HEK293 (cell line): ENCODE results near the gene CFAP53.

Source experiments
- CTCF ChIA-PET: fragments of 350-600 bp; formaldehyde crosslinking; extraction: SDS; loops from one replicate; lab custom pipeline; 2021; ENCODE audit warnings: antibody characterized with exemption; lab: Yijun Ruan, JAX
- POLR2A ChIA-PET: fragments of 300-600 bp; formaldehyde crosslinking; extraction: SDS; loops from one replicate; lab custom pipeline; 2020; ENCODE audit warnings: antibody characterized with exemption, inconsistent platforms; lab: Yijun Ruan, JAX
- H3K27ac ChIP-seq: fragments of 200-500 bp; sonication (Bioruptor generic); 2 replicates; pipeline ENCODE4 v1.5.1; 2014; ENCODE audit warnings: low read depth, low read length, control low read depth, inconsistent platforms; ENCODE audit errors: extremely low read depth
- H3K36me3 ChIP-seq, 2 experiments: fragments of 200-500 bp in 1 of 2; sonication (Bioruptor generic) in 1 of 2; 1 replicate in 1 of 2; 2 replicates in 1 of 2; pipeline ENCODE4 v1.5.1; 2014 to 2017; ENCODE audit warnings: inconsistent platforms in 2 of 2, low read length in 2 of 2; ENCODE audit not compliant: control insufficient read depth in 2 of 2, insufficient read depth in 1 of 2
- H3K4me1 ChIP-seq: fragments of 200-500 bp; sonication (Bioruptor generic); 2 replicates; pipeline ENCODE4 v1.5.1; 2014; ENCODE audit warnings: mild to moderate bottlenecking, low read length, inconsistent platforms; ENCODE audit not compliant: control insufficient read depth, insufficient read depth
- H3K4me3 ChIP-seq: 2 replicates; pipeline ENCODE4 v1.5.1; 2011; ENCODE audit warnings: low read depth, mild to moderate bottlenecking, control low read depth, low read length, moderate library complexity
- H3K9me3 ChIP-seq: fragments of 200-500 bp; sonication (Bioruptor generic); 2 replicates; pipeline ENCODE4 v1.5.1; 2014; ENCODE audit warnings: low read depth, low read length, inconsistent platforms; ENCODE audit not compliant: control insufficient read depth, insufficient read depth
- FEZF1 ChIP-seq: fragments of 450-650 bp; formaldehyde crosslinking; IDR thresholded peaks from 2 replicates; pipeline ENCODE4 v1.5.1; 2016; ENCODE audit warnings: missing biosample characterization, missing genetic modification characterization
- GFI1B ChIP-seq: fragments of 450-650 bp; formaldehyde crosslinking; IDR thresholded peaks from 2 replicates; pipeline ENCODE4 v1.5.1; 2016; ENCODE audit warnings: missing biosample characterization, missing genetic modification characterization
- GLI2 ChIP-seq: fragments of 450-650 bp; formaldehyde crosslinking; IDR thresholded peaks from 2 replicates; pipeline ENCODE4; 2017; ENCODE audit warnings: missing biosample characterization, missing genetic modification characterization, low read depth, borderline replicate concordance
- KLF17 ChIP-seq: fragments of 450-650 bp; formaldehyde crosslinking; IDR thresholded peaks from 2 replicates; pipeline ENCODE4 v1.5.1; 2016; ENCODE audit warnings: missing biosample characterization, missing genetic modification characterization
- PATZ1 ChIP-seq: fragments of 450-650 bp; formaldehyde crosslinking; IDR thresholded peaks from 2 replicates; pipeline ENCODE4 v1.5.1; 2016; ENCODE audit warnings: missing biosample characterization, missing genetic modification characterization
- PBX3 ChIP-seq: sonication (generic); formaldehyde crosslinking; IDR thresholded peaks from 2 replicates; pipeline ENCODE4 v1.8.1; 2022; ENCODE audit warnings: mild to moderate bottlenecking, moderate library complexity, missing genetic modification reagents
- SETDB1 ChIP-seq: IDR thresholded peaks from one replicate; pipeline ENCODE4 v1.6.1; 2017; ENCODE audit warnings: mild to moderate bottlenecking, low read length, moderate library complexity, mixed read lengths; ENCODE audit not compliant: insufficient read length
- SP3 ChIP-seq: fragments of 450-650 bp; formaldehyde crosslinking; IDR thresholded peaks from 2 replicates; pipeline ENCODE4 v1.5.1; 2016; ENCODE audit warnings: missing biosample characterization, missing genetic modification characterization
- ZNF112 ChIP-seq: fragments of 450-650 bp; formaldehyde crosslinking; IDR thresholded peaks from 2 replicates; pipeline ENCODE4 v1.5.0; 2017; ENCODE audit warnings: missing biosample characterization, missing genetic modification characterization
- ZNF133 ChIP-seq: fragments of 450-650 bp; formaldehyde crosslinking; IDR thresholded peaks from 2 replicates; pipeline ENCODE4 v1.5.1; 2016; ENCODE audit warnings: missing biosample characterization, missing genetic modification characterization
- ZNF16 ChIP-seq: fragments of 450-650 bp; formaldehyde crosslinking; IDR thresholded peaks from 2 replicates; pipeline ENCODE4 v1.5.1; 2016; ENCODE audit warnings: low read depth, missing biosample characterization, missing genetic modification characterization
- ZNF174 ChIP-seq: fragments of 450-650 bp; formaldehyde crosslinking; IDR thresholded peaks from 2 replicates; pipeline ENCODE4 v1.5.0; 2017; ENCODE audit warnings: missing biosample characterization, mild to moderate bottlenecking, missing genetic modification characterization
- ZNF202 ChIP-seq: fragments of 450-650 bp; formaldehyde crosslinking; IDR thresholded peaks from 2 replicates; pipeline ENCODE4 v1.5.1; 2016; ENCODE audit warnings: missing biosample characterization, missing genetic modification characterization, borderline replicate concordance
- ZNF221 ChIP-seq: fragments of 450-650 bp; formaldehyde crosslinking; IDR thresholded peaks from 2 replicates; pipeline ENCODE4 v1.5.1; 2017; ENCODE audit warnings: missing biosample characterization, missing genetic modification characterization, borderline replicate concordance
- ZNF23 ChIP-seq: fragments of 450-650 bp; formaldehyde crosslinking; IDR thresholded peaks from 2 replicates; pipeline ENCODE4 v1.5.1; 2016; ENCODE audit warnings: missing biosample characterization, missing genetic modification characterization, borderline replicate concordance
- ZNF394 ChIP-seq: fragments of 450-650 bp; formaldehyde crosslinking; IDR thresholded peaks from 2 replicates; pipeline ENCODE4 v1.5.1; 2016; ENCODE audit warnings: missing biosample characterization, missing genetic modification characterization, mild to moderate bottlenecking, moderate library complexity, borderline replicate concordance
- ZNF473 ChIP-seq: fragments of 450-650 bp; formaldehyde crosslinking; IDR thresholded peaks from 2 replicates; pipeline ENCODE4 v1.5.1; 2017; ENCODE audit warnings: missing biosample characterization, missing genetic modification characterization
- ZNF518A ChIP-seq: fragments of 450-650 bp; formaldehyde crosslinking; conservative IDR thresholded peaks from 2 replicates; pipeline ENCODE4 v1.5.1; 2016; ENCODE audit warnings: low read depth, missing biosample characterization, missing genetic modification characterization
- ZNF585B ChIP-seq: fragments of 450-650 bp; formaldehyde crosslinking; IDR thresholded peaks from 2 replicates; pipeline ENCODE4 v1.5.1; 2016; ENCODE audit warnings: missing biosample characterization, missing genetic modification characterization
- ZNF610 ChIP-seq: fragments of 450-650 bp; formaldehyde crosslinking; IDR thresholded peaks from 2 replicates; pipeline ENCODE4 v1.5.1; 2016; ENCODE audit warnings: missing biosample characterization, missing genetic modification characterization, borderline replicate concordance
- ZNF629 ChIP-seq: fragments of 450-650 bp; formaldehyde crosslinking; IDR thresholded peaks from 2 replicates; pipeline ENCODE4 v1.5.1; 2017; ENCODE audit warnings: missing biosample characterization, missing genetic modification characterization
- ZNF670 ChIP-seq: fragments of 450-650 bp; formaldehyde crosslinking; IDR thresholded peaks from 2 replicates; pipeline ENCODE4 v1.5.1; 2016; ENCODE audit warnings: missing biosample characterization, missing genetic modification characterization, low read depth
- ZNF701 ChIP-seq: fragments of 450-650 bp; formaldehyde crosslinking; IDR thresholded peaks from 2 replicates; pipeline ENCODE4 v1.5.1; 2016; ENCODE audit warnings: missing biosample characterization, missing genetic modification characterization
- ZNF707 ChIP-seq: fragments of 450-650 bp; formaldehyde crosslinking; IDR thresholded peaks from 2 replicates; pipeline ENCODE4 v1.5.1; 2016; ENCODE audit warnings: missing biosample characterization, missing genetic modification characterization
- ZNF791 ChIP-seq: fragments of 450-650 bp; formaldehyde crosslinking; IDR thresholded peaks from 2 replicates; pipeline ENCODE4 v1.5.1; 2016; ENCODE audit warnings: missing biosample characterization, missing genetic modification characterization
- ZSCAN18 ChIP-seq: fragments of 450-650 bp; formaldehyde crosslinking; IDR thresholded peaks from 2 replicates; pipeline ENCODE4 v1.5.1; 2016; ENCODE audit warnings: missing biosample characterization, missing genetic modification characterization

Gene CFAP53

GRCh38 chr18:50201476-50202018 is 64.7 kb downstream of the CFAP53 start:
- no peak for TF ChIP-seq SETDB1
- TF ChIP-seq ZNF16 (tag by site-specific recombination), result no peak
- no peak for TF ChIP-seq SP3
- TF ChIP-seq ZNF610 (tag by site-specific recombination), result no peak
- TF ChIP-seq ZNF174 (tag by site-specific recombination), result no peak
- no peak for TF ChIP-seq ZNF518A (tag by site-specific recombination)
- TF ChIP-seq ZNF394, result no peak
- TF ChIP-seq ZNF670 (tag by site-specific recombination), result no peak
- no peak for TF ChIP-seq KLF17 (tag by site-specific recombination)
- ChIA-PET CTCF (interaction anchor here (0.7 to 5.5 kb wide), 12 partner anchors 17 to 340 kb away, joined by 3 to 67 read pairs (median 3); no protein-coding TSS in a partner anchor), POLR2A (no interaction called here)
- Histone ChIP-seq H3K27ac (no peak overlapping the region), H3K4me1 (no peaks in the 10 kb centered on the region), H3K4me3 (no peak overlapping the region), H3K9me3 (no peaks in the 10 kb centered on the region), H3K36me3 (no peaks in the 10 kb centered on the region)

- ChIA-PET CTCF (interaction anchor here (0.7 to 2.3 kb wide), 2 partner anchors 183 to 336 kb away, joined by 3 to 7 read pairs; no protein-coding TSS in a partner anchor), POLR2A (no interaction called here)
- H3K9me3 ChIP-seq, result no peaks in the 10 kb centered on the region
These were observed 66.4 kb downstream of the CFAP53 start for GRCh38 chr18:50199921-50200320.

More at GRCh38 chr18:50199921-50200320, 66.4 kb downstream of the CFAP53 start:
- no peak overlapping the region for H3K4me3 ChIP-seq
- TF ChIP-seq ZNF585B (tag by site-specific recombination), result no peak
- no peak for TF ChIP-seq GFI1B (tag by site-specific recombination)
- no peak for TF ChIP-seq ZNF701 (tag by site-specific recombination)
- no peak for TF ChIP-seq ZNF473 (tag by site-specific recombination)
- TF ChIP-seq ZNF629 (tag by site-specific recombination), result no peak
- no peak for TF ChIP-seq ZNF202 (tag by site-specific recombination)
- no peak for TF ChIP-seq FEZF1
- no peak for TF ChIP-seq PATZ1 (tag by site-specific recombination)
- TF ChIP-seq ZNF112 (tag by site-specific recombination), result no peak
- TF ChIP-seq ZNF221 (tag by site-specific recombination), result no peak
- no peak for TF ChIP-seq ZSCAN18
- no peak for TF ChIP-seq GLI2 (tag by site-specific recombination)
- TF ChIP-seq ZNF707 (tag by site-specific recombination), result no peak
- TF ChIP-seq PBX3 (CRISPR knock-in tag), result no peak
- no peak for TF ChIP-seq ZNF791 (tag by site-specific recombination)
- no peak for TF ChIP-seq ZNF133 (tag by site-specific recombination)
- TF ChIP-seq ZNF23, result no peak
- TF ChIP-seq, all 188 proteins: peak for 0
- Histone ChIP-seq H3K4me1 (no peaks in the 10 kb centered on the region), H3K36me3 (no peaks in the 10 kb centered on the region), H3K27ac (no peak overlapping the region)
